Activated T-helper 2 cell treated with anti-CD3 and anti-CD28 coated beads, Interferon-gamma antibody, Interleukin-2, Interleukin-4, amounts not matched to agents 10 μg/mL and 5 μg/mL and 100 μg/mL, durations not matched to agents 14 hours and 24 hours and 36 hours (primary cell): Measurements from ENCODE around the gene MORN1. TPM values are rescaled to one million over a fixed set of nuclear protein-coding genes. Genes with fewer than 3 reads are reported as not detected.
A peak's percentile ranks its signal among the peaks of the same experiment; 100 is the strongest.

Experiments
- DNase-seq: peaks from one replicate; pipeline ENCODE4 v3.0.0; 2021; ENCODE audit warnings: low spot score
- H3K27ac Mint-ChIP-seq: one replicate; pipeline ENCODE4 v1.8.0; 2021; ENCODE audit warnings: mixed read lengths
- H3K27me3 Mint-ChIP-seq: one replicate; pipeline ENCODE4 v1.8.0; 2021; ENCODE audit warnings: low read depth, mixed read lengths
- H3K36me3 Mint-ChIP-seq: one replicate; pipeline ENCODE4 v1.8.0; 2021; ENCODE audit warnings: low read depth, mixed read lengths
- H3K4me1 Mint-ChIP-seq: one replicate; pipeline ENCODE4 v1.8.0; 2021; ENCODE audit warnings: low read depth, mixed read lengths
- H3K4me3 Mint-ChIP-seq: one replicate; pipeline ENCODE4 v1.8.0; 2021; ENCODE audit warnings: low read depth, mild to moderate bottlenecking, moderate library complexity, mixed read lengths
- H3K9me3 Mint-ChIP-seq: one replicate; pipeline ENCODE4 v1.8.0; 2021; ENCODE audit warnings: mixed read lengths
- intact Hi-C: fragments of 100-400 bp; cut with micrococcal nuclease; formaldehyde crosslinking; loops from one replicate; pipeline ENCODE4 v1.15.1; 2023
- total RNA-seq: library from RNA; stranded (reverse); gene quantifications from 2 replicates; pipeline ENCODE4 v1.2.3, GENCODE V29; 2022

Gene MORN1
- total RNA-seq, 1 donor from 2014 or later, result 7.5 TPM

- H3K4me3 Mint-ChIP-seq, result no peak overlapping the region
- peaks cover 46% of the 10 kb centered on the region for H3K36me3 Mint-ChIP-seq
- H3K4me1 Mint-ChIP-seq, result peaks cover 2% of the 10 kb centered on the region
- H3K9me3 Mint-ChIP-seq, result no peaks in the 10 kb centered on the region
- no peak for DNase-seq
- H3K27me3 Mint-ChIP-seq, result no peaks in the 10 kb centered on the region
- intact Hi-C loops, result no loop called here
- H3K27ac Mint-ChIP-seq, result no peak overlapping the region
Observed at GRCh38 chr1:2307064-2307605, 84.2 kb downstream of the MORN1 start.

GRCh38 chr1:2306151-2306978 lies 85.0 kb downstream of the MORN1 start:
- H3K4me3 Mint-ChIP-seq, result no peak overlapping the region

GRCh38 chr1:2304921-2305681 lies 86.3 kb downstream of the MORN1 start:
- no peak for DNase-seq
- no peak overlapping the region for H3K27ac Mint-ChIP-seq
- H3K4me1 Mint-ChIP-seq, result peaks cover 18% of the 10 kb centered on the region
- H3K9me3 Mint-ChIP-seq, result no peaks in the 10 kb centered on the region
- no peaks in the 10 kb centered on the region for H3K27me3 Mint-ChIP-seq
- no peak overlapping the region for H3K4me3 Mint-ChIP-seq
- peaks cover 43% of the 10 kb centered on the region for H3K36me3 Mint-ChIP-seq
- intact Hi-C loops, result no loop called here

More at GRCh38 chr1:2306151-2306978, 85.0 kb downstream of the MORN1 start:
- Mint-ChIP-seq H3K9me3 (no peaks in the 10 kb centered on the region), H3K4me1 (peaks cover 8% of the 10 kb centered on the region), H3K27me3 (no peaks in the 10 kb centered on the region), H3K36me3 (peaks cover 46% of the 10 kb centered on the region), H3K27ac (no peak overlapping the region)
- intact Hi-C loops, result no loop called here
- no peak for DNase-seq

- peaks cover 40% of the 10 kb centered on the region for H3K36me3 Mint-ChIP-seq
- no peak overlapping the region for H3K4me3 Mint-ChIP-seq
- intact Hi-C loops, result no loop called here
- H3K27me3 Mint-ChIP-seq, result no peaks in the 10 kb centered on the region
- DNase-seq, result no peak
- no peak overlapping the region for H3K27ac Mint-ChIP-seq
- H3K9me3 Mint-ChIP-seq, result no peaks in the 10 kb centered on the region
- peaks cover 23% of the 10 kb centered on the region for H3K4me1 Mint-ChIP-seq
Observed at GRCh38 chr1:2304282-2304681, 87.1 kb downstream of the MORN1 start.

- Mint-ChIP-seq H3K27ac (no peak overlapping the region), H3K36me3 (peaks cover 39% of the 10 kb centered on the region), H3K9me3 (no peaks in the 10 kb centered on the region)
Observed at GRCh38 chr1:2303781-2304180, 87.6 kb downstream of the MORN1 start.

GRCh38 chr1:2303016-2303775 lies 88.2 kb downstream of the MORN1 start:
- Mint-ChIP-seq H3K36me3 (peaks cover 33% of the 10 kb centered on the region), H3K9me3 (no peaks in the 10 kb centered on the region), H3K27me3 (no peaks in the 10 kb centered on the region), H3K27ac (peak overlapping the region; percentile 17), H3K4me3 (no peak overlapping the region), H3K4me1 (peaks cover 28% of the 10 kb centered on the region)
- intact Hi-C loops, result no loop called here
- no peak for DNase-seq

More at GRCh38 chr1:2303781-2304180, 87.6 kb downstream of the MORN1 start:
- no peak for DNase-seq
- intact Hi-C loops, result no loop called here
- H3K4me1 Mint-ChIP-seq, result peaks cover 26% of the 10 kb centered on the region
- no peaks in the 10 kb centered on the region for H3K27me3 Mint-ChIP-seq
- no peak overlapping the region for H3K4me3 Mint-ChIP-seq

- Mint-ChIP-seq H3K27me3 (no peaks in the 10 kb centered on the region), H3K9me3 (no peaks in the 10 kb centered on the region), H3K36me3 (peaks cover 25% of the 10 kb centered on the region), H3K4me3 (no peak overlapping the region), H3K4me1 (peaks cover 30% of the 10 kb centered on the region), H3K27ac (peak overlapping the region; percentile 17)
- no peak for DNase-seq
- intact Hi-C loops, result no loop called here
Observed at GRCh38 chr1:2302292-2302925, 88.9 kb downstream of the MORN1 start.

- no peak for DNase-seq
- Mint-ChIP-seq H3K9me3 (no peaks in the 10 kb centered on the region), H3K27me3 (no peaks in the 10 kb centered on the region), H3K36me3 (peaks cover 28% of the 10 kb centered on the region), H3K27ac (peak overlapping the region; percentile 93), H3K4me3 (peak overlapping the region; percentile 76), H3K4me1 (peaks cover 31% of the 10 kb centered on the region)
- intact Hi-C loops, result loop anchor here (2.0 kb wide), 3 partner anchors 13 to 103 kb away; no protein-coding TSS in a partner anchor
Observed at GRCh38 chr1:2301607-2302291, 89.6 kb downstream of the MORN1 start.

GRCh38 chr1:2300851-2301606 lies 90.3 kb downstream of the MORN1 start:
- peaks cover 31% of the 10 kb centered on the region for H3K36me3 Mint-ChIP-seq
- peak overlapping the region; percentile 76 for H3K4me3 Mint-ChIP-seq
- peak overlapping the region; percentile 93 for H3K27ac Mint-ChIP-seq
- intact Hi-C loops, result loop anchor here (1.0 to 2.0 kb wide), 5 partner anchors 11 to 102 kb away; no protein-coding TSS in a partner anchor
- no peaks in the 10 kb centered on the region for H3K27me3 Mint-ChIP-seq
- no peaks in the 10 kb centered on the region for H3K9me3 Mint-ChIP-seq
- peaks cover 36% of the 10 kb centered on the region for H3K4me1 Mint-ChIP-seq
- DNase-seq, result peak; percentile 84

- intact Hi-C loops, result loop anchor here (1.0 to 2.0 kb wide), 5 partner anchors 10 to 101 kb away; no protein-coding TSS in a partner anchor
- Mint-ChIP-seq H3K4me1 (peaks cover 43% of the 10 kb centered on the region), H3K36me3 (peaks cover 29% of the 10 kb centered on the region), H3K4me3 (peak overlapping the region; percentile 76), H3K27me3 (no peaks in the 10 kb centered on the region), H3K9me3 (no peaks in the 10 kb centered on the region), H3K27ac (peak overlapping the region; percentile 93)
- DNase-seq, result peak; percentile 70
Observed at GRCh38 chr1:2300004-2300771, 91.2 kb downstream of the MORN1 start.
